H9 (cell line): ENCODE measurements around the gene PACSIN3. TPM values are rescaled to one million over a fixed set of nuclear protein-coding genes. Genes with fewer than 3 reads are reported as not detected.

Experiments
- DNase-seq: peaks from one replicate; pipeline ENCODE4 v3.0.0-alpha.2; 2017
- H2AFZ ChIP-seq: one replicate; pipeline ENCODE4 v1.6.1; 2013; ENCODE audit warnings: mild to moderate bottlenecking, low read length, control low read depth, moderate library complexity
- H2AK5ac ChIP-seq: 2 replicates; pipeline ENCODE4 v1.6.1; 2013; ENCODE audit warnings: low read length, control low read depth, mixed read lengths; ENCODE audit not compliant: insufficient read length
- H2BK120ac ChIP-seq: one replicate; pipeline ENCODE4 v1.6.1; 2013; ENCODE audit warnings: low read depth, mild to moderate bottlenecking, low read length, control low read depth, inconsistent platforms; ENCODE audit not compliant: poor library complexity, severe bottlenecking
- H2BK12ac ChIP-seq: 2 replicates; pipeline ENCODE4 v1.6.1; 2013; ENCODE audit warnings: low read length, control low read depth, mixed read lengths, low read depth; ENCODE audit not compliant: insufficient read length
- H2BK15ac ChIP-seq: 2 replicates; pipeline ENCODE4 v1.6.1; 2013; ENCODE audit warnings: low read depth, low read length, control low read depth
- H2BK20ac ChIP-seq: one replicate; pipeline ENCODE4 v1.6.1; 2013; ENCODE audit warnings: low read depth, mild to moderate bottlenecking, low read length, control low read depth, inconsistent platforms; ENCODE audit not compliant: poor library complexity, severe bottlenecking
- H2BK5ac ChIP-seq: 2 replicates; pipeline ENCODE4 v1.6.1; 2013; ENCODE audit warnings: low read length, control low read depth, mixed read lengths; ENCODE audit not compliant: insufficient read length
- H3K14ac ChIP-seq: 2 replicates; pipeline ENCODE4 v1.6.1; 2013; ENCODE audit warnings: low read length, control low read depth; ENCODE audit not compliant: insufficient read depth
- H3K18ac ChIP-seq: 2 replicates; pipeline ENCODE4 v1.6.1; 2013; ENCODE audit warnings: low read depth, mild to moderate bottlenecking, mixed read lengths, low read length, control low read depth; ENCODE audit not compliant: insufficient read length
- H3K23ac ChIP-seq: 2 replicates; pipeline ENCODE4 v1.6.1; 2013; ENCODE audit warnings: low read length, control low read depth, mixed read lengths, low read depth; ENCODE audit not compliant: insufficient read length
- H3K23me2 ChIP-seq: 2 replicates; pipeline ENCODE4 v1.6.1; 2013; ENCODE audit warnings: low read depth, mild to moderate bottlenecking, mixed read lengths, low read length, control low read depth; ENCODE audit not compliant: insufficient read length, poor library complexity, severe bottlenecking
- H3K27ac ChIP-seq: 2 replicates; pipeline ENCODE4 v1.5.1; 2013; ENCODE audit warnings: low read length, control low read depth, mixed read lengths, low read depth; ENCODE audit not compliant: insufficient read length
- H3K27me3 ChIP-seq: 2 replicates; pipeline ENCODE4 v1.6.1; 2013; ENCODE audit warnings: low read length, control low read depth, inconsistent platforms; ENCODE audit not compliant: insufficient read depth
- H3K4ac ChIP-seq: 2 replicates; pipeline ENCODE4 v1.6.1; 2013; ENCODE audit warnings: low read depth, mild to moderate bottlenecking, control low read depth, inconsistent platforms, low read length, moderate library complexity
- H3K4me1 ChIP-seq: 2 replicates; pipeline ENCODE4 v1.6.1; 2013; ENCODE audit warnings: low read length, control low read depth, inconsistent platforms; ENCODE audit not compliant: insufficient read depth
- H3K4me2 ChIP-seq: 2 replicates; pipeline ENCODE4 v1.6.1; 2013; ENCODE audit warnings: low read length, control low read depth, mixed read lengths; ENCODE audit not compliant: insufficient read length, insufficient read depth
- H3K56ac ChIP-seq: 2 replicates; pipeline ENCODE4 v1.6.1; 2013; ENCODE audit warnings: low read depth, mild to moderate bottlenecking, mixed read lengths, low read length, control low read depth; ENCODE audit not compliant: insufficient read length
- H3K79me1 ChIP-seq: 2 replicates; pipeline ENCODE4 v1.6.1; 2013; ENCODE audit warnings: low read depth, mild to moderate bottlenecking, moderate library complexity, low read length, control low read depth, inconsistent platforms; ENCODE audit not compliant: insufficient read depth, poor library complexity, severe bottlenecking
- H3K79me2 ChIP-seq: 2 replicates; pipeline ENCODE4 v1.6.1; 2013; ENCODE audit warnings: low read length, control low read depth, inconsistent platforms; ENCODE audit not compliant: insufficient read depth
- H3K9ac ChIP-seq: 2 replicates; pipeline ENCODE4 v1.6.1; 2013; ENCODE audit warnings: low read length, control low read depth, mixed read lengths; ENCODE audit not compliant: insufficient read length; ENCODE audit errors: extremely low read depth
- H3K9me3 ChIP-seq: one replicate; pipeline ENCODE4 v1.6.1; 2013; ENCODE audit warnings: low read depth, low read length, inconsistent platforms; ENCODE audit not compliant: control insufficient read depth
- H3T11ph ChIP-seq: one replicate; pipeline ENCODE4 v1.6.1; 2013; ENCODE audit warnings: mild to moderate bottlenecking, low read length, control low read depth, inconsistent platforms
- H4K20me1 ChIP-seq: one replicate; pipeline ENCODE4 v1.6.1; 2013; ENCODE audit not compliant: control insufficient read depth, insufficient read length, insufficient read depth
- H4K5ac ChIP-seq: 2 replicates; pipeline ENCODE4 v1.6.1; 2013; ENCODE audit warnings: low read depth, mild to moderate bottlenecking, mixed read lengths, low read length, control low read depth; ENCODE audit not compliant: insufficient read length
- H4K8ac ChIP-seq: replicated peaks from 2 replicates; pipeline ENCODE4 v1.6.1; 2013; ENCODE audit warnings: low read length, control low read depth, mixed read lengths, low read depth; ENCODE audit not compliant: insufficient read length
- H4K91ac ChIP-seq: 2 replicates; pipeline ENCODE4 v1.6.1; 2013; ENCODE audit warnings: low read depth, mild to moderate bottlenecking, moderate library complexity, mixed read lengths, low read length, control low read depth; ENCODE audit not compliant: insufficient read length
- H3K27ac Mint-ChIP-seq, 3 experiments: 2 replicates in 2 of 3; 3 replicates in 1 of 3; pipeline ENCODE4 v1.8.0; 2020 to 2021; ENCODE audit warnings: mixed read lengths in 3 of 3, mild to moderate bottlenecking in 1 of 3, moderate library complexity in 1 of 3
- H3K27me3 Mint-ChIP-seq: 2 replicates; pipeline ENCODE4 v1.8.0; 2021; ENCODE audit warnings: low read depth, mild to moderate bottlenecking, moderate library complexity, mixed read lengths
- H3K36me3 Mint-ChIP-seq, 3 experiments: 2 replicates in 2 of 3; 3 replicates in 1 of 3; pipeline ENCODE4 v1.8.0; 2020 to 2021; ENCODE audit warnings: low read depth in 3 of 3, mixed read lengths in 3 of 3; ENCODE audit not compliant: insufficient read depth in 1 of 3
- H3K4me1 Mint-ChIP-seq, 2 experiments: 2 replicates each; pipeline ENCODE4 v1.8.0; 2020; ENCODE audit warnings: mixed read lengths in 2 of 2
- H3K4me3 Mint-ChIP-seq, 2 experiments: 2 replicates in 1 of 2; 3 replicates in 1 of 2; pipeline ENCODE4 v1.8.0; 2020 to 2021; ENCODE audit warnings: mild to moderate bottlenecking in 2 of 2, mixed read lengths in 2 of 2, moderate library complexity in 1 of 2
- H3K9me3 Mint-ChIP-seq, 2 experiments: 2 replicates in 1 of 2; 3 replicates in 1 of 2; pipeline ENCODE4 v1.8.0; 2020; ENCODE audit warnings: mild to moderate bottlenecking in 2 of 2, mixed read lengths in 2 of 2, moderate library complexity in 1 of 2
- WGBS: extraction: QIAGEN DNeasy Blood & Tissue Kit; methylation state at CpG from one replicate; pipeline ENCODE4 v1.1.7; 2013; ENCODE audit warnings: missing lambda C conversion rate, low lambda C conversion rate, mixed read lengths; ENCODE audit not compliant: insufficient read length; ENCODE audit errors: extremely low coverage; 5-methylcytosine and 5-hydroxymethylcytosine counted together
- total RNA-seq: library from RNA; stranded (reverse); gene quantifications from 2 replicates; pipeline ENCODE4 v1.2.1, GENCODE V29; 2021
- TF ChIP-seq, protein P1 (sequence below): fragments of 200-600 bp; sonication (generic); conservative IDR thresholded peaks from 3 replicates; pipeline ENCODE4 v1.8.0; 2021; ENCODE audit warnings: antibody characterized with exemption, mild to moderate bottlenecking

PACSIN3 gene
- total RNA-seq, 1 experiment from 2014 or later = 63.0 TPM

DNA sequence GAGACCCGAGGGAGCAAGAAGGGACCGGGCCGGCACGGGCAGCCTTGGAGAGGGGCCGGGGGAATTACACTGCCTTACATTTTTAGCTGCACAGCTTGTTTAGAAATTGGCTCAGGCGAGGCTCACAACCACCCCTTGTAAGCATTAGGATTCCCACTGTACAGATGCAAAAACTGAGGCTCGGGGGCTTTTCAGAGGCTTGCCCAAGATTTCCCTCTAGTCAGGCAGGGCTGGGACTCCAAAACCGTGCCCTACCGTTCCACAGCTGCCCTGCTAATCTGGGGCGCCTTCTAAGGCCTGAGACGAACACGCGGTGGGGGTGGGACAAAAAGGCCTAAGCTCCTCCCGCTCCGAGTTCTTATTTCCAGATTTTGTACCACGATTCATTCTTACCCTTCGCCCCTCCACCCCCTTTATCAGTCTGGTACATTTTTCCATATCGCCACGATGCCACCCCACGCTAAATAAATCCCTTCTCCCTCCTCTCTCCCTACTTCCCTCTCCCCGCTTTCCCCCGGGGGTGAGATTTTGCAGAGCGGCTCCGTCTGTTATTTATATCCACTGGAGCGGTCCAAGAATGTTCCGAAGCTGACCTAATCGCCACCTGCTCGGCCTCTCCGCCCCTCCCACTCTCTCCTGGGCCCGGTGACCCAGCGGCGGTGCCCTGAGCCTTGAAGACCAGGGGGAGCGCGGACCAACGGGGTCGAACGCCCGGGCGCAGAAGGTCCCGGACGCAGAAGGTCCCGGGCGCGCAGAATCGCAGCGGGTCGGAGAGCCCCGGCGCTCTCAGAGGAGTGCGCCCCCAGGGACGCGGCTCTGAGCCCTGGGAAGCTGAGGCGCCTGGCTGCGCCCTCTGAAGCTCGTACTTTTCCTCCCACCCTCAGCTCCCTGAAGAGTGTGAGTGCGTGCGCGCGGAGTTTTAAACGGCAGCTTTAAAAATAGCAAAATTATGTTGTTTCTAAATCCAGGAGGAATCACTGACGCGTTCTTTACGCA, 764 bp upstream of the PACSIN3 start:
- Histone ChIP-seq H3K18ac (peak overlapping the region; percentile 57), H3K9me3 (no peaks in the 10 kb centered on the region), H3T11ph (no peak overlapping the region), H2BK12ac (no peak overlapping the region), H4K20me1 (no peaks in the 10 kb centered on the region), H3K79me1 (no peaks in the 10 kb centered on the region), H3K14ac (peak overlapping the region; percentile 69; the same call in 1 of the 2 replicates), H3K4me1 (no peaks in the 10 kb centered on the region), H3K27ac (no peak overlapping the region), H3K27me3 (no peaks in the 10 kb centered on the region), H2BK15ac (no peak overlapping the region), H3K9ac (peak overlapping the region; percentile 42), H3K23ac (no peak overlapping the region), H3K23me2 (peaks cover 14% of the 10 kb centered on the region), H2BK5ac (no peak overlapping the region), H3K4ac (no peak overlapping the region), H3K4me2 (peak overlapping the region; percentile 50), H2AK5ac (no peak overlapping the region), H3K79me2 (no peaks in the 10 kb centered on the region), H2BK120ac (no peak overlapping the region), H4K91ac (no peak overlapping the region), H3K56ac (no peak overlapping the region), H4K8ac (no peak overlapping the region), H2AFZ (no peak overlapping the region), H2BK20ac (no peak overlapping the region), H4K5ac (no peak overlapping the region)
- Mint-ChIP-seq H3K27ac (peak overlapping the region in 1 of 3 experiments; percentile 95; a peak in 3 of 7 replicates), H3K36me3 (peaks cover 0 to 6% (median 5%) of the 10 kb centered on the region in 3 experiments; a peak in 4 of 7 replicates), H3K27me3 (peaks cover 28% of the 10 kb centered on the region), H3K9me3 (no peaks in the 10 kb centered on the region), H3K4me1 (peaks cover 18 to 24% of the 10 kb centered on the region in 2 experiments), H3K4me3 (peak overlapping the region; percentile 71 to 91)
- peak; percentile 77 for DNase-seq
- TF ChIP-seq, protein P1, sequence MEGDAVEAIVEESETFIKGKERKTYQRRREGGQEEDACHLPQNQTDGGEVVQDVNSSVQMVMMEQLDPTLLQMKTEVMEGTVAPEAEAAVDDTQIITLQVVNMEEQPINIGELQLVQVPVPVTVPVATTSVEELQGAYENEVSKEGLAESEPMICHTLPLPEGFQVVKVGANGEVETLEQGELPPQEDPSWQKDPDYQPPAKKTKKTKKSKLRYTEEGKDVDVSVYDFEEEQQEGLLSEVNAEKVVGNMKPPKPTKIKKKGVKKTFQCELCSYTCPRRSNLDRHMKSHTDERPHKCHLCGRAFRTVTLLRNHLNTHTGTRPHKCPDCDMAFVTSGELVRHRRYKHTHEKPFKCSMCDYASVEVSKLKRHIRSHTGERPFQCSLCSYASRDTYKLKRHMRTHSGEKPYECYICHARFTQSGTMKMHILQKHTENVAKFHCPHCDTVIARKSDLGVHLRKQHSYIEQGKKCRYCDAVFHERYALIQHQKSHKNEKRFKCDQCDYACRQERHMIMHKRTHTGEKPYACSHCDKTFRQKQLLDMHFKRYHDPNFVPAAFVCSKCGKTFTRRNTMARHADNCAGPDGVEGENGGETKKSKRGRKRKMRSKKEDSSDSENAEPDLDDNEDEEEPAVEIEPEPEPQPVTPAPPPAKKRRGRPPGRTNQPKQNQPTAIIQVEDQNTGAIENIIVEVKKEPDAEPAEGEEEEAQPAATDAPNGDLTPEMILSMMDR = peak; percentile 32; the same call in 2 of the 3 replicates
- no CpG with 5 or more reads among the region's 63 CpGs for WGBS
